Panc1 (cell line): ENCODE data around the gene PLCB1. TPM values are rescaled to one million over a fixed set of nuclear protein-coding genes. Genes with fewer than 3 reads are reported as not detected.

Experiments
- ATAC-seq: fragments of 200-7000 bp; cut with Tn5 transposase; 2 replicates; pipeline ENCODE4 v1.9.1; 2020; ENCODE audit warnings: mild to moderate bottlenecking, moderate library complexity
- BruUV-seq: library from RNA; stranded (reverse); fragments of 400-500 nt; replicated peaks from 2 replicates; lab custom pipeline; 2021; lab: Mats Ljungman, UMichigan
- CTCF ChIA-PET: fragments of 300-600 bp; sonication (Branson Sonifier 250); formaldehyde crosslinking; loops from one replicate; lab custom pipeline; 2022; ENCODE audit warnings: antibody characterized with exemption; lab: Charles Lee
- POLR2A ChIA-PET: fragments of 300-600 bp; sonication (Branson Sonifier 250); formaldehyde crosslinking; loops from one replicate; lab custom pipeline; 2022; ENCODE audit warnings: antibody characterized with exemption; lab: Charles Lee
- DNase-seq: peaks from one replicate; pipeline ENCODE4 v3.0.0-alpha.2; 2010; ENCODE audit warnings: low read depth, low spot score
- H3K27ac ChIP-seq: 2 replicates; pipeline ENCODE4 v1.5.1; 2011; ENCODE audit warnings: mild to moderate bottlenecking, low read length, inconsistent platforms
- H3K27me3 ChIP-seq: fragments of 200-500 bp; sonication (Bioruptor generic); 2 replicates; pipeline ENCODE4 v1.6.0; 2014; ENCODE audit warnings: low read length, inconsistent platforms; ENCODE audit not compliant: control insufficient read depth, insufficient read depth
- H3K36me3 ChIP-seq: fragments of 200-500 bp; sonication (Bioruptor generic); 2 replicates; pipeline ENCODE4 v1.5.1; 2014; ENCODE audit warnings: inconsistent platforms, mild to moderate bottlenecking, low read length, moderate library complexity; ENCODE audit not compliant: control insufficient read depth, insufficient read depth
- H3K4me1 ChIP-seq: 2 replicates; pipeline ENCODE4 v1.5.1; 2011; ENCODE audit warnings: inconsistent platforms, mild to moderate bottlenecking, low read length, moderate library complexity; ENCODE audit not compliant: control insufficient read depth, insufficient read depth
- H3K4me3 ChIP-seq, 2 experiments: 2 replicates each; pipeline ENCODE4 v1.5.1; 2011 to 2012; ENCODE audit warnings: low read depth in 2 of 2, low read length in 2 of 2, mild to moderate bottlenecking in 2 of 2, inconsistent platforms in 1 of 2, moderate library complexity in 1 of 2
- H3K9me3 ChIP-seq: fragments of 200-500 bp; sonication (Bioruptor generic); 2 replicates; pipeline ENCODE4 v1.5.1; 2014; ENCODE audit warnings: low read depth, mild to moderate bottlenecking, inconsistent platforms, low read length, moderate library complexity; ENCODE audit not compliant: control insufficient read depth, insufficient read depth
- CTCF ChIP-seq: fragments of 450-650 bp; IDR thresholded peaks from 2 replicates; pipeline ENCODE4 v1.5.1; 2017; ENCODE audit warnings: mild to moderate bottlenecking
- POLR2AphosphoS5 ChIP-seq: IDR thresholded peaks from 2 replicates; pipeline ENCODE4 v1.6.1; 2012; ENCODE audit warnings: mild to moderate bottlenecking, low read depth, low read length, moderate library complexity
- SIN3A ChIP-seq: IDR thresholded peaks from 2 replicates; pipeline ENCODE4 v1.6.1; 2012; ENCODE audit warnings: low read depth, mild to moderate bottlenecking, low read length, moderate library complexity, borderline replicate concordance; ENCODE audit not compliant: insufficient read depth
- TCF7L2 ChIP-seq: IDR thresholded peaks from 2 replicates; pipeline ENCODE4 v1.6.1; 2011; ENCODE audit warnings: mild to moderate bottlenecking, low read depth, low read length, inconsistent platforms
- in situ Hi-C: cut with HindIII; loops from 2 replicates; pipeline ENCODE4 v1.10.0; 2016; ENCODE audit warnings: low sequenced_read_pairs, low pct_unique_long_range_greater_than_20kb
- intact Hi-C: fragments of 100-400 bp; cut with micrococcal nuclease; formaldehyde crosslinking; loops from one replicate; pipeline ENCODE4 v1.10.0; 2022; ENCODE audit not compliant: unreplicated experiment
- total RNA-seq: library from RNA; stranded (reverse); gene quantifications from one replicate; pipeline ENCODE4 v1.2.1, GENCODE V29; 2021; ENCODE audit not compliant: unreplicated experiment
- TF ChIP-seq, protein P1 (sequence below), 2 experiments: IDR thresholded peaks; 2 replicates each; pipeline ENCODE4 v1.6.1; 2011 to 2012; ENCODE audit warnings: low read depth in 2 of 2, control low read depth in 1 of 2, low read length in 1 of 2, mild to moderate bottlenecking in 1 of 2, moderate library complexity in 1 of 2; ENCODE audit not compliant: insufficient read depth in 1 of 2

PLCB1 gene
- total RNA-seq, 1 experiment from 2014 or later: 0.59 TPM

DNA sequence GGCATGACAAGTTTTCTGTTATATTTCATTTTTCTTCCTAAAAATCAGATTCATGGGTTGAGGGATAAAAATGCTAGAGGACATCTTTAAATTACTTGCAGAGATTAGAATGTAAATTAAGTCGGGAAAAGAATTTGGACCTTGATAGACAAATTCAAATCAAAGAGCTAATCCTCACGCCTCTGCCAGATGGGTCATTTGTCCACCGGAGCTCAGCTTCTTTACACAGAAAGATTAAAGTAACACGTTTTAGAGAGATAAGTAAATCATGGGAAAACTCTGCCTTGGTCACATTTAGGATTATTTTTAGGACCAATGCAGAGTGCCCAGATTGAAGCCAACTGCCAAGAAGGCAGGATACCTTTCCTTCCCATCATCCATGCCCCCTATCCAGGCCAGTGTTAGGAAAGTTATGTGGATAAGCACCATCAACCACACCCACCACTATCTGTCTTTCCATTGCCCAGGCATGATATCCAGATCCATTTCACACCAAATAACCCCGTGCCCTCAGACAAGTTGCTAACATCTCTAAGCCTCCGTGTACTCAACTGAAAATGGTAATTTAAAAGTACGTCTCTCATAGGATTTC is 539.4 kb downstream of the PLCB1 start:
- intact Hi-C loops: no loop called here
- POLR2A ChIA-PET: no interaction called here

DNA sequence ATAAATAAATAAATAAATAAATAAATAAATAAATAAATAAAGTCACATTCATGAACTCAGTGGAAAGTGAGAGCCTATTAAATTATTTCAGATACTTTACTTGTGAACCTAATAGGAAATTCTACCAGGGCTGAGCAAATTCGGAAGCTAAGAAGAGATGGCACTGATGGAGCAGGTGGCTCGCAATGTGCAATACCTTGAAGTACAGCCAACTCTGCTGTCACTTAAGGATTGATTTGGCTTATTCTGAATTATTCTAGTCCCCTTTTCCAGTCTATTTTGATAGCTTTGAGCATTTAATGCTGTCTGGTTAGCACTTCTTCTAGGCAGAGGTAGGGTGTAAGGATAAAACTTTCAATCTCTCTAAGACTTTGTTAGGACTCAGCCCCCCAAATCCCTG is 541.0 kb downstream of the PLCB1 start:
- Histone ChIP-seq H3K4me1 (no peaks in the 10 kb centered on the region), H3K4me3 (no peak overlapping the region), H3K27me3 (no peaks in the 10 kb centered on the region), H3K27ac (no peak overlapping the region), H3K9me3 (no peaks in the 10 kb centered on the region), H3K36me3 (no peaks in the 10 kb centered on the region)
- no TSS peak for BruUV-seq
- ChIA-PET POLR2A (no interaction called here), CTCF (no interaction called here)
- no peak for ATAC-seq
- TF ChIP-seq POLR2AphosphoS5 (no peak), SIN3A (no peak), CTCF (no peak), TCF7L2 (no peak)
- TF ChIP-seq, protein P1, sequence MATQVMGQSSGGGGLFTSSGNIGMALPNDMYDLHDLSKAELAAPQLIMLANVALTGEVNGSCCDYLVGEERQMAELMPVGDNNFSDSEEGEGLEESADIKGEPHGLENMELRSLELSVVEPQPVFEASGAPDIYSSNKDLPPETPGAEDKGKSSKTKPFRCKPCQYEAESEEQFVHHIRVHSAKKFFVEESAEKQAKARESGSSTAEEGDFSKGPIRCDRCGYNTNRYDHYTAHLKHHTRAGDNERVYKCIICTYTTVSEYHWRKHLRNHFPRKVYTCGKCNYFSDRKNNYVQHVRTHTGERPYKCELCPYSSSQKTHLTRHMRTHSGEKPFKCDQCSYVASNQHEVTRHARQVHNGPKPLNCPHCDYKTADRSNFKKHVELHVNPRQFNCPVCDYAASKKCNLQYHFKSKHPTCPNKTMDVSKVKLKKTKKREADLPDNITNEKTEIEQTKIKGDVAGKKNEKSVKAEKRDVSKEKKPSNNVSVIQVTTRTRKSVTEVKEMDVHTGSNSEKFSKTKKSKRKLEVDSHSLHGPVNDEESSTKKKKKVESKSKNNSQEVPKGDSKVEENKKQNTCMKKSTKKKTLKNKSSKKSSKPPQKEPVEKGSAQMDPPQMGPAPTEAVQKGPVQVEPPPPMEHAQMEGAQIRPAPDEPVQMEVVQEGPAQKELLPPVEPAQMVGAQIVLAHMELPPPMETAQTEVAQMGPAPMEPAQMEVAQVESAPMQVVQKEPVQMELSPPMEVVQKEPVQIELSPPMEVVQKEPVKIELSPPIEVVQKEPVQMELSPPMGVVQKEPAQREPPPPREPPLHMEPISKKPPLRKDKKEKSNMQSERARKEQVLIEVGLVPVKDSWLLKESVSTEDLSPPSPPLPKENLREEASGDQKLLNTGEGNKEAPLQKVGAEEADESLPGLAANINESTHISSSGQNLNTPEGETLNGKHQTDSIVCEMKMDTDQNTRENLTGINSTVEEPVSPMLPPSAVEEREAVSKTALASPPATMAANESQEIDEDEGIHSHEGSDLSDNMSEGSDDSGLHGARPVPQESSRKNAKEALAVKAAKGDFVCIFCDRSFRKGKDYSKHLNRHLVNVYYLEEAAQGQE (IDR thresholded peaks at IDR 0.05; ENCODE audit: insufficient read depth in 1 of 2, low read depth in 2 of 2, low read length in 1 of 2): no peak
- DNase-seq: no peak
- in situ Hi-C loops: no loop called here
- intact Hi-C loops: no loop called here

More for the DNA sequence above, 539.4 kb downstream of the PLCB1 start:
- H3K36me3 ChIP-seq: no peaks in the 10 kb centered on the region
- TF ChIP-seq POLR2AphosphoS5 (no peak), SIN3A (no peak), TCF7L2 (no peak), CTCF (no peak)
- TF ChIP-seq, protein P1 (IDR thresholded peaks at IDR 0.05; ENCODE audit: insufficient read depth in 1 of 2, low read depth in 2 of 2, low read length in 1 of 2): no peak
- H3K27me3 ChIP-seq: no peaks in the 10 kb centered on the region
- no peak overlapping the region for H3K4me3 ChIP-seq
- DNase-seq: no peak
- H3K9me3 ChIP-seq: no peaks in the 10 kb centered on the region
- H3K27ac ChIP-seq: no peak overlapping the region
- CTCF ChIA-PET: no interaction called here
- no peak for ATAC-seq
- in situ Hi-C loops: no loop called here
- no TSS peak for BruUV-seq
- no peaks in the 10 kb centered on the region for H3K4me1 ChIP-seq
